ENCODE measurements around the gene VAT1L.

GRCh38 chr16:77991701-77992100 lies 203.3 kb downstream of the VAT1L start:
- TF ChIP-seq CTCF (IDR thresholded peaks at IDR 0.05) (no peak), EZH2 (IDR thresholded peaks at IDR 0.05; ENCODE audit: borderline replicate concordance, insufficient read depth, low read depth, low read length, poor library complexity, severe bottlenecking) (no peak)

All from B cell (primary cell).